HepG2 (cell line): ENCODE results near the gene RICTOR. TPM values are rescaled to one million over a fixed set of nuclear protein-coding genes. Genes with fewer than 3 reads are reported as not detected.

ENCODE experiments used
- ATAC-seq: fragments of 200-7000 bp; cut with Tn5 transposase; 3 replicates; pipeline ENCODE4 v1.9.1; 2020; ENCODE audit warnings: mild to moderate bottlenecking, moderate library complexity
- BruUV-seq: library from RNA; stranded (reverse); fragments of 400-500 nt; replicated peaks from 2 replicates; lab custom pipeline; 2021; lab: Mats Ljungman, UMichigan
- CTCF ChIA-PET: fragments of 300-600 bp; formaldehyde crosslinking; extraction: SDS; loops from one replicate; lab custom pipeline; 2021; ENCODE audit warnings: low total read pairs, inconsistent platforms, low intra/inter-chr PET ratio; lab: Yijun Ruan, JAX
- POLR2A ChIA-PET: fragments of 350-600 bp; sonication (Branson Sonifier 250); formaldehyde crosslinking; loops from one replicate; lab custom pipeline; 2020; ENCODE audit warnings: antibody characterized with exemption, inconsistent platforms; lab: Yijun Ruan, JAX
- DNase-seq: peaks from one replicate; pipeline ENCODE4 v3.0.0-alpha.2; 2015; ENCODE audit warnings: low spot score
- FAIRE-seq: peaks from 3 replicates; lab custom pipeline; 2011; peaks lifted over from hg19 to GRCh38; lab: Jason Lieb, UNC
- H2AFZ ChIP-seq: one replicate; pipeline ENCODE4 v1.6.1; 2011; ENCODE audit warnings: low read length, inconsistent platforms
- H3K27ac ChIP-seq: fragments of 300-600 bp; 3 replicates; pipeline ENCODE4 v1.8.0; 2011; ENCODE audit warnings: mixed run types, mild to moderate bottlenecking, mixed read lengths, low read length, inconsistent platforms; ENCODE audit not compliant: insufficient read depth; ENCODE audit errors: extremely low read length
- H3K27me3 ChIP-seq, 2 experiments: fragments of 200-600 bp in 1 of 2; 2 replicates in 1 of 2; 3 replicates in 1 of 2; pipeline versions ENCODE4 v1.6.0 to v1.8.0; 2011; ENCODE audit warnings: low read length in 2 of 2, mild to moderate bottlenecking in 2 of 2, moderate library complexity in 2 of 2, inconsistent platforms in 1 of 2; ENCODE audit not compliant: insufficient read depth in 2 of 2, control insufficient read depth in 1 of 2
- H3K36me3 ChIP-seq, 2 experiments: fragments of 200-600 bp in 1 of 2; replicated peaks in 1 of 2; 2 replicates in 1 of 2; 3 replicates in 1 of 2; pipeline versions ENCODE4 v1.5.1 to v1.8.0; 2011; ENCODE audit warnings: low read length in 2 of 2, inconsistent platforms in 1 of 2; ENCODE audit not compliant: insufficient read depth in 2 of 2, control insufficient read depth in 1 of 2
- H3K4me1 ChIP-seq: 2 replicates; pipeline ENCODE4 v1.5.1; 2012; ENCODE audit warnings: low read length, inconsistent platforms; ENCODE audit not compliant: insufficient read depth
- H3K4me2 ChIP-seq: 2 replicates; pipeline ENCODE4 v1.6.0; 2011; ENCODE audit warnings: low read depth, low read length, inconsistent platforms
- H3K4me3 ChIP-seq, 3 experiments: fragments of 200-600 bp in 1 of 3; sonication (generic), shearing (Covaris generic) in 1 of 3; replicated peaks in 1 of 3; 2 replicates each; pipeline ENCODE4 v1.5.1; 2011 to 2016; ENCODE audit warnings: low read length in 3 of 3, inconsistent platforms in 2 of 3, low read depth in 2 of 3, mild to moderate bottlenecking in 2 of 3, control low read depth in 1 of 3, mixed read lengths in 1 of 3; ENCODE audit not compliant: insufficient read depth in 1 of 3
- H3K79me2 ChIP-seq: one replicate; pipeline ENCODE4 v1.6.1; 2011; ENCODE audit warnings: low read length, inconsistent platforms; ENCODE audit not compliant: insufficient read depth
- H3K9ac ChIP-seq: 2 replicates; pipeline ENCODE4 v1.6.0; 2011; ENCODE audit warnings: mild to moderate bottlenecking, low read depth, low read length, inconsistent platforms; ENCODE audit not compliant: insufficient read depth
- H3K9me3 ChIP-seq: 2 replicates; pipeline ENCODE4 v1.5.1; 2012; ENCODE audit warnings: mild to moderate bottlenecking, low read length
- H4K20me1 ChIP-seq: 2 replicates; pipeline ENCODE4 v1.6.0; 2011; ENCODE audit warnings: inconsistent platforms, mild to moderate bottlenecking, low read length, moderate library complexity; ENCODE audit not compliant: insufficient read depth
- ATF7 ChIP-seq, 2 experiments: fragments of 450-650 bp in 1 of 2; sonication (generic) in 1 of 2; formaldehyde crosslinking in 1 of 2; IDR thresholded peaks; 2 replicates each; pipeline versions ENCODE4 v1.4.0 to v1.6.1; 2016 to 2020; ENCODE audit warnings: antibody characterized with exemption in 1 of 2, mild to moderate bottlenecking in 1 of 2, missing genetic modification reagents in 1 of 2
- ELF4 ChIP-seq: sonication (generic); formaldehyde crosslinking; IDR thresholded peaks from 2 replicates; pipeline ENCODE4 v1.5.0; 2020; ENCODE audit warnings: missing genetic modification reagents, mild to moderate bottlenecking, moderate library complexity, borderline replicate concordance
- MAFF ChIP-seq: IDR thresholded peaks from 2 replicates; pipeline ENCODE4 v1.6.1; 2011; ENCODE audit warnings: low read depth, low read length, improper control_type of control experiment
- MAFK ChIP-seq, 2 experiments: IDR thresholded peaks in 1 of 2; conservative IDR thresholded peaks in 1 of 2; 2 replicates each; pipeline ENCODE4 v1.6.1; 2011; ENCODE audit warnings: improper control_type of control experiment in 2 of 2, low read length in 2 of 2
- MNT ChIP-seq: fragments of 450-650 bp; IDR thresholded peaks from 2 replicates; pipeline ENCODE4 v1.6.1; 2016
- RNF2 ChIP-seq: fragments of 450-650 bp; conservative IDR thresholded peaks from 2 replicates; pipeline ENCODE4 v1.6.1; 2016; ENCODE audit warnings: low read depth
- SALL1 ChIP-seq: sonication (generic); formaldehyde crosslinking; IDR thresholded peaks from 2 replicates; pipeline ENCODE4 v1.8.0; 2022; ENCODE audit warnings: mild to moderate bottlenecking, missing genetic modification reagents
- ZNF260 ChIP-seq: sonication (generic); formaldehyde crosslinking; IDR thresholded peaks from 2 replicates; pipeline ENCODE4 v1.4.0; 2020; ENCODE audit warnings: missing genetic modification reagents, low read depth, mild to moderate bottlenecking, borderline replicate concordance
- ZNF3 ChIP-seq: IDR thresholded peaks from 2 replicates; pipeline ENCODE4 v1.7.0; 2017; ENCODE audit warnings: inconsistent platforms
- ZNF343 ChIP-seq: sonication (generic); formaldehyde crosslinking; IDR thresholded peaks from 2 replicates; pipeline ENCODE4 v1.4.0; 2020; ENCODE audit warnings: mild to moderate bottlenecking, missing genetic modification reagents
- WGBS: methylation state at CpG from one replicate; pipeline ENCODE4 v1.1.6; 2017; ENCODE audit warnings: low lambda C conversion rate; 5-methylcytosine and 5-hydroxymethylcytosine counted together
- in situ Hi-C: cut with HindIII; loops from 2 replicates; pipeline ENCODE4 v1.10.0; 2017; ENCODE audit warnings: low pct_unique_long_range_greater_than_20kb; ENCODE audit not compliant: extremely low pct_ligation_motif_present
- intact Hi-C: fragments of 100-400 bp; cut with micrococcal nuclease; formaldehyde crosslinking; loops from one replicate; pipeline ENCODE4 v1.10.0; 2022; ENCODE audit not compliant: unreplicated experiment
- polyA plus RNA-seq, 8 experiments: library from polyadenylated mRNA; depleted of rRNA in 3 of 8; stranded (reverse) in 7 of 8; unstranded in 1 of 8; fragments of >200 nt; fragmentation: Illumina TruSeq in 4 of 8; extraction: Trizol in 4 of 8; gene quantifications; 2 replicates each; pipeline versions ENCODE4 v1.2.1 to v1.2.3, GENCODE V29; 2011 to 2016; ENCODE audit warnings: low read depth in 4 of 8, missing spikeins in 1 of 8, mixed read lengths in 1 of 8; ENCODE audit not compliant: insufficient read depth in 1 of 8
- total RNA-seq, 5 experiments: library from RNA; depleted of rRNA; stranded (reverse); fragments of >200 nt; fragmentation: Illumina TruSeq; extraction: Trizol; gene quantifications; 2 replicates each; pipeline ENCODE4 v1.2.3, GENCODE V29; 2016; ENCODE audit warnings: low read depth in 1 of 5

Gene RICTOR
- total and polyA plus RNA-seq, 2 of the 13 experiments (the other 11 are each of a cell fraction or from before 2014, with no cell fraction given): 10.7 to 15.4 TPM

- TF ChIP-seq ELF4 (CRISPR knock-in tag) (no peak), ZNF343 (CRISPR knock-in tag) (no peak), ATF7 (IDR thresholded peaks at IDR 0.05) (no peak), ATF7 (CRISPR knock-in tag; IDR thresholded peaks at IDR 0.05) (no peak), RNF2 (no peak), MNT (no peak), SALL1 (CRISPR knock-in tag) (no peak)
- TF ChIP-seq, all 625 proteins: peak for 0
Observed at GRCh38 chr5:39057734-39058133, 16.5 kb downstream of the RICTOR start (continued).

GRCh38 chr5:39055768-39056398, 18.3 kb downstream of the RICTOR start:
- Histone ChIP-seq H3K9ac (no peak overlapping the region), H3K4me2 (no peak overlapping the region), H3K27me3 (no peaks in the 10 kb centered on the region), H3K36me3 (no peaks in the 10 kb centered on the region), H3K9me3 (no peaks in the 10 kb centered on the region), H4K20me1 (peaks cover 46% of the 10 kb centered on the region), H3K4me1 (peaks cover 36% of the 10 kb centered on the region), H3K4me3 (no peak overlapping the region), H3K27ac (no peak overlapping the region)
- FAIRE-seq (no peak), ATAC-seq (peak; percentile 52), DNase-seq (no peak)
- CTCF ChIA-PET: no interaction called here
- 73% methylated on average over 5 of the region's 5 CpGs for WGBS
- intact Hi-C loops: loop anchor here (2.0 kb wide), 1 partner anchor 17 kb away; no protein-coding TSS in a partner anchor
- BruUV-seq: no TSS peak
- peak; percentile 81 for TF ChIP-seq ZNF3 (CRISPR knock-in tag)
- peak; percentile 31; the same call in 1 of the 2 replicates for TF ChIP-seq MAFF
- TF ChIP-seq ZNF260: no peak
- peak; percentile 33 to 38; a peak in 3 of 4 replicates for TF ChIP-seq MAFK (conservative IDR thresholded peaks at IDR 0.05 in 1 of 2, IDR thresholded peaks at IDR 0.05 in 1 of 2; ENCODE audit: low read length in 2 of 2)
- TF ChIP-seq, all 625 proteins: peak for 3
- POLR2A ChIA-PET: no interaction called here
- in situ Hi-C loops: no loop called here
- Histone ChIP-seq H3K79me2 (peaks cover 69% of the 10 kb centered on the region), H2AFZ (no peak overlapping the region)
